Measurements from ENCODE around the gene ZMIZ1.

ZMIZ1 gene

GRCh38 chr10:79030705-79031104 is 38.1 kb upstream of the ZMIZ1 start:
- no peak for TF ChIP-seq REST (IDR thresholded peaks at IDR 0.05; ENCODE audit: insufficient read depth in 1 of 2, low read depth in 2 of 2, low read length in 2 of 2)
- TF ChIP-seq TAF1 (IDR thresholded peaks at IDR 0.05; ENCODE audit: borderline replicate concordance, insufficient read depth, low read length), result no peak
- TF ChIP-seq SIN3A (IDR thresholded peaks at IDR 0.05; ENCODE audit: borderline replicate concordance, insufficient read depth, low read length), result no peak
- no peak for TF ChIP-seq POLR2AphosphoS5 (IDR thresholded peaks at IDR 0.05; ENCODE audit: low read depth, low read length)
- TF ChIP-seq FOXP2 (optimal IDR thresholded peaks at IDR 0.05; ENCODE audit: borderline replicate concordance, extremely low read depth, extremely low read length, insufficient read depth), result no peak

GRCh38 chr10:79031723-79032122 is 37.0 kb upstream of the ZMIZ1 start:
- no peak for TF ChIP-seq POLR2AphosphoS5 (IDR thresholded peaks at IDR 0.05; ENCODE audit: low read depth, low read length)
- no peak for TF ChIP-seq REST (IDR thresholded peaks at IDR 0.05; ENCODE audit: insufficient read depth in 1 of 2, low read depth in 2 of 2, low read length in 2 of 2)
- no peak for TF ChIP-seq FOXP2 (optimal IDR thresholded peaks at IDR 0.05; ENCODE audit: borderline replicate concordance, extremely low read depth, extremely low read length, insufficient read depth)
- no peak for TF ChIP-seq TAF1 (IDR thresholded peaks at IDR 0.05; ENCODE audit: borderline replicate concordance, insufficient read depth, low read length)
- no peak for TF ChIP-seq SIN3A (IDR thresholded peaks at IDR 0.05; ENCODE audit: borderline replicate concordance, insufficient read depth, low read length)

GRCh38 chr10:79034271-79034876 is 34.4 kb upstream of the ZMIZ1 start:
- TF ChIP-seq FOXP2 (optimal IDR thresholded peaks at IDR 0.05; ENCODE audit: borderline replicate concordance, extremely low read depth, extremely low read length, insufficient read depth), result no peak
- no peak for TF ChIP-seq POLR2AphosphoS5 (IDR thresholded peaks at IDR 0.05; ENCODE audit: low read depth, low read length)
- no peak for TF ChIP-seq REST (IDR thresholded peaks at IDR 0.05; ENCODE audit: insufficient read depth in 1 of 2, low read depth in 2 of 2, low read length in 2 of 2)
- no peak for TF ChIP-seq SIN3A (IDR thresholded peaks at IDR 0.05; ENCODE audit: borderline replicate concordance, insufficient read depth, low read length)
- TF ChIP-seq TAF1 (IDR thresholded peaks at IDR 0.05; ENCODE audit: borderline replicate concordance, insufficient read depth, low read length), result no peak

- TF ChIP-seq SIN3A (IDR thresholded peaks at IDR 0.05; ENCODE audit: borderline replicate concordance, insufficient read depth, low read length) (no peak), TAF1 (IDR thresholded peaks at IDR 0.05; ENCODE audit: borderline replicate concordance, insufficient read depth, low read length) (no peak)
Measured at GRCh38 chr10:79038104-79038840, 30.5 kb upstream of the ZMIZ1 start.

GRCh38 chr10:79038841-79039201 is 29.9 kb upstream of the ZMIZ1 start:
- TF ChIP-seq SIN3A (IDR thresholded peaks at IDR 0.05; ENCODE audit: borderline replicate concordance, insufficient read depth, low read length) (no peak), TAF1 (IDR thresholded peaks at IDR 0.05; ENCODE audit: borderline replicate concordance, insufficient read depth, low read length) (no peak), FOXP2 (optimal IDR thresholded peaks at IDR 0.05; ENCODE audit: borderline replicate concordance, extremely low read depth, extremely low read length, insufficient read depth) (no peak), POLR2AphosphoS5 (IDR thresholded peaks at IDR 0.05; ENCODE audit: low read depth, low read length) (no peak), REST (IDR thresholded peaks at IDR 0.05; ENCODE audit: insufficient read depth in 1 of 2, low read depth in 2 of 2, low read length in 2 of 2) (no peak)
